ENCODE data around the gene P2RY8. TPM values are rescaled to one million over a fixed set of nuclear protein-coding genes. Genes with fewer than 3 reads are reported as not detected.
"Not testable (repeated sequence)": the region's sequence is repeated elsewhere in the genome, so short reads cannot be mapped to it uniquely, and the experiment has no call there.

The P2RY8 gene
- total RNA-seq, 2 donors from 2014 or later: 1.4 to 2.8 TPM

- intact Hi-C loops (cut with DNase I): no loop called here
- DNase-seq (ENCODE audit: low spot score): no peak
Measured at GRCh38 chrX:1492421-1493012, 44.5 kb downstream of the P2RY8 start.

DNA sequence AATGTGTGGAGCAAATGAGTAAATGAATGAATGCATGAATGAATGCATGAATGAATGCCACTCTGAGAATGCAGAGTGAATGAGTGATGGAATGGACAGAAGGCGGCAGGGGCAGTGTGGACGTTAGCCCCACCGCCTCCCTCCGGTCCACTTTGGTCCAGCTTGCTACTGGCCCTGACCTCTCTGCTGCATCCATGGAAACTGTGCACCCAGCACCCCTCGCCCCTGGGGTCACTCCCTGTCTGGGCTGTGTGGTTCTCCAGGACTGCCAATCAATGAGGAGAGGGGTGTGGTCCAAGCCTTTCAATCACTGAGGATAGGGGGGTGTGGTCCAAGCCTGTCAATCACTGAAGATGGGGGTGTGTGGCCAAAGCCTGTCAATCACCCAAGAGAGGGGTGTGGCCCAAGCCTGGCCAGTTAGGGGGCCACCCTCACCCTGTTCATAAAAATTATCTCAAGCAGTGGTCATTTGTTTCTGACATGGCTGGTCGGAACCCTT is 45.1 kb downstream of the P2RY8 start:
- DNase-seq (ENCODE audit: low spot score): no peak
- intact Hi-C loops (cut with DNase I): no loop called here

DNA sequence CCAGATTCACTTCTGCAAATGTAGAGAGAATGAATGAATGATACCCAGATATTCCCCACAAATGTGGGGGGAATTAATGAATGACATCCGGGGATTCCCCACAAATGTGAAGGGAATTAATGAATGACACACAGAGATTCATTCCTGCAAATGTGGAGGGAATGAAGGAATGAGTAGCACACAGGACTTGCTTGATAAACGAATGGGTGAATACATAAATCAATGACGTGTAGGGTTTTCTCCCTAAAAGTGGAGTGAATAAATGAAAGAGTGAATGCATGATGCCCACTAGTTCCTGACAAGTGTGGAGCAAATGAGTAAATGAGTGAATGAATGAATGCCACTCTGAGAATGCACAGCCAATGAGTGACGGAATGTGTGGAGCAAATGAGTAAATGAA is 45.7 kb downstream of the P2RY8 start:
- intact Hi-C loops (cut with DNase I); DNase-seq (ENCODE audit: low spot score): not testable (repeated sequence)

- intact Hi-C loops (cut with DNase I); DNase-seq (ENCODE audit: low spot score): not testable (repeated sequence)
Measured at GRCh38 chrX:1490723-1491122, 46.3 kb downstream of the P2RY8 start.

- DNase-seq (ENCODE audit: low spot score); intact Hi-C loops (cut with DNase I): not testable (repeated sequence)
Measured at GRCh38 chrX:1489354-1489753, 47.6 kb downstream of the P2RY8 start.

DNA sequence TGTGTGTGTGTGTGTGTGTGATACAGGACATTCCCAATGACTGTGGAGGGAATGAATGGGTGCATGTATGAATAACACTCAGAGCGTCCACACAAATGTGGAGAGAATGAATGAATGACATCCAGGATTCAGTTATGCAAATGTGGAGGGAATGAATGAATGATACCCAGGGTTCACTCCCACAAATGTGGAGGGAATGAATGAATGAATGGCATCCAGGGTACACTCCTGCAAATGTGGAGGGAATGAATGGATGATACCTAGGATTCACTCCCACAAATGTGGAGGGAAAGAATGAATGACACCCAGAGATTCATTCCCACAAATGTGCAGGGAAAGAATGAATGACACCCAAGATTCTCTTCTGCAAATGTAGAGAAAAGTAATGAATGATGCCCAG is 48.2 kb downstream of the P2RY8 start:
- DNase-seq (ENCODE audit: low spot score): no peak
- intact Hi-C loops (cut with DNase I): no loop called here

- intact Hi-C loops (cut with DNase I): no loop called here
Measured at GRCh38 chrX:1488141-1488540, 48.8 kb downstream of the P2RY8 start.

GRCh38 chrX:1487401-1487800 is 49.6 kb downstream of the P2RY8 start:
- DNase-seq (ENCODE audit: low spot score): no peak
- intact Hi-C loops (cut with DNase I): no loop called here

More at GRCh38 chrX:1488141-1488540, 48.8 kb downstream of the P2RY8 start:
- no peak for DNase-seq (ENCODE audit: low spot score)

- DNase-seq (ENCODE audit: low spot score): no peak
- intact Hi-C loops (cut with DNase I): no loop called here
Measured at GRCh38 chrX:1486749-1487361, 50.1 kb downstream of the P2RY8 start.

DNA sequence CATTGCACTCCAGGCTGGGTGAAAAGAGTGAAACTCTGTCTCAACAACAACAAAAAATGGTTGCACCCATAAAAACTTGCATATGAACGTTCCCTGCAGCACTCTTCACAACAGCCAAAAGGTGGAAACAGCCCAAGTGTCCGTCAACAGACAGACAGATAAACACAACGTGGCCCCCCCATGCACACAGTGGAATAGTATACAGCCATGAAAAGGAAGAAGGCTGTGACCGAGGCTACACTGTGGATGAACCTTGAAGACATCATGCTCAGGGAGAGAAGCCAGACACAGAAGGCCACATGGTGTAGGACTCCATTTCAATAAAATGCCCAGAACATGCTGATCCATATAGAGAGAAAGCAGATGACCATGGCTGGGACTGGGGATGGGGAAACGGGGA is 50.8 kb downstream of the P2RY8 start:
- intact Hi-C loops (cut with DNase I): no loop called here
- DNase-seq (ENCODE audit: low spot score): no peak

GRCh38 chrX:1485033-1485432 is 52.0 kb downstream of the P2RY8 start:
- intact Hi-C loops (cut with DNase I): no loop called here
- no peak for DNase-seq (ENCODE audit: low spot score)

DNA sequence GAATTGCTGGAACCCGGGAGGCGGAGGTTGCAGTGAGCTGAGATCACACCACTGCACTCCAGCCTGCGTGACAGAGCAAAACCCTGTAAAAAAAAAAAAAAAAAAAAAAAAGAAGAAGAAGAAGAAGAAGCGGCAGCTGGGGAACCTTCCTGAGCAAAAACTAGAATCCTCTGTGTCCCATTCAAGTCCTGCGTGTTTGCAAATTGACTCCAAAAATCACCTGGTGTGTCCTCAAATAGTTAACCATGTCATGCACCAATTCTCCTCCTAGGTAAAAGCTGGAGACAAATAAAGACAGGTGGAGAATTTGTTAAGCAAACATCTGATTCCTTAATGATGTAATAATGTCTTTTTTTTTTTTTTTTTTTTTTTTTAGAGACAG is 52.4 kb downstream of the P2RY8 start:
- intact Hi-C loops (cut with DNase I): no loop called here
- no peak for DNase-seq (ENCODE audit: low spot score)

GRCh38 chrX:1483843-1484637 is 52.9 kb downstream of the P2RY8 start:
- DNase-seq (ENCODE audit: low spot score): no peak
- intact Hi-C loops (cut with DNase I): no loop called here

GRCh38 chrX:1482530-1482928 is 54.5 kb downstream of the P2RY8 start:
- intact Hi-C loops (cut with DNase I); DNase-seq (ENCODE audit: low spot score): not testable (repeated sequence)

DNA sequence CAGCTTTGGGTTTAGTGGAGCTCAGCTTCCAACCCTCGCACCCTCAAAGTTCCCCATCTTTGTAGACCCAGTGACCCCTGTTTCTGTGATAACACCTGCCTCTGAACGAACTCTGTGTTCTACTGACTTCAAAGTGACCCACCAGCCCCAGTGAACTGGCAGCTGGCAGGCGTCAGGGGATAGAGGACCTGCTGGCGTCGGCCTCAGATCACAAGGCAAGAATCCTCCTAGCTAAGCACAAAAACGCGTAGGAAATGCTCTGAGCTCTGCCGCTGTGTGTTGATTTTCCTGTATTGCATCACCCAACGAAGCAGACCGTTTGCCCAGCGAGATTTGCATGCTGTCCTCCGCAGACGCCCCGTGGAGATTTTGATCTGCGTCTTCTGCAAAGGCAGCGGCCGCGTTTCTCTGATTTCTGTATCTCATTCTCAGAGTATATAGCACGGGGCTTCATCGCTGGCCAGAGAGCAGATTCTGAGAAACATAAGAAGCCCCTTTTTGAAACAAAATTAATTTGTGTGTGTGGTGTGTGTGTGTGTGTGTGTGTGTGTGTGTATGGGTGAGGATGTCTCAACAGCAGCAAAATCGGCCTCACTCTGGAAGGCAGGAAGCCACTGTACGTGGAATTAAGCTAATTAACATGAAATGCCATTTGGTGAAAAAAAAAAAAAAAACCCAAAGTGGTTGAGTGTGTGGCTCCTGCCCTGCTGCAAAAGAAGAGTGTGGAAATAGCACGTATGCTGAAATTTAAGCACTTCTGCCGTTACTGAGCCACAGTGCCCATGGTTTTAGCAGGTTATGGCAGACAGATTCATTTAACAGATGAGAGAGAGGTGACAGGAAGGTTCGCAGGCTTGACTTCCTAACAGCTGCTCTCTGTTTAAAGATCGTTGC is 55.1 kb downstream of the P2RY8 start:
- intact Hi-C loops (cut with DNase I): no loop called here
- DNase-seq (ENCODE audit: low spot score): no peak

DNA sequence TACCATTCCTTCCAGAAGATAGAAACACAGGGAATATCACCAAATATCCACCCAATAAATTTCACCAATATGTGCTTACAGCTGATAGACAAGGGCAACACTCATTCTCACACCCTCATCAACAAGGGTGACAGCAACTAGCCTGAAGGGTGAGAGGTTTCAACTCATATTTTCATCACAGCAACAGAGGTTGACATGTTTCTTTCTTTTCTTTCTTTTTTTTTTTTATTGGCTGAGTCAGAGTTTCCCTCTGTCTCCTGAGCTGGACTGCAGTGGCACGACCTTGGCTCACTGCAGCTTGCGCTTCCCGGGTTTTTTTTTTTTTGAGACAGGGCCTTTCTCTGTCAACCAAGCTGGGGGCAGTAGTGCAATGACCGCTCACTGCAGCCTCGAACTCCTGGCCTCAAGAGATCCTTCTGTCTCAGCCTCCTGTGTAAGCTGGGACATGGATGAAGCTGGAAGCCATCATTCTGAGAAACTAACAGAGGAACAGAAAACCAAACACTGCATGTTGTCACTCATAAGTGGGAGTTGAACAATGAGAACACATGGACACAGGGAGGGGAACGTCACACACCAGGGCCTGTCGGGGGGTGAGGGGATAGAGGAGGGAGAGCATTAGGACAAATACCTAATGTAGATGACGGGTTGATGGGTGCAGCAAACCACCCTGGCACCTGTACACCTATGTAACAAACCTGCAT is 56.8 kb downstream of the P2RY8 start:
- intact Hi-C loops (cut with DNase I): no loop called here
- no peak for DNase-seq (ENCODE audit: low spot score)

DNA sequence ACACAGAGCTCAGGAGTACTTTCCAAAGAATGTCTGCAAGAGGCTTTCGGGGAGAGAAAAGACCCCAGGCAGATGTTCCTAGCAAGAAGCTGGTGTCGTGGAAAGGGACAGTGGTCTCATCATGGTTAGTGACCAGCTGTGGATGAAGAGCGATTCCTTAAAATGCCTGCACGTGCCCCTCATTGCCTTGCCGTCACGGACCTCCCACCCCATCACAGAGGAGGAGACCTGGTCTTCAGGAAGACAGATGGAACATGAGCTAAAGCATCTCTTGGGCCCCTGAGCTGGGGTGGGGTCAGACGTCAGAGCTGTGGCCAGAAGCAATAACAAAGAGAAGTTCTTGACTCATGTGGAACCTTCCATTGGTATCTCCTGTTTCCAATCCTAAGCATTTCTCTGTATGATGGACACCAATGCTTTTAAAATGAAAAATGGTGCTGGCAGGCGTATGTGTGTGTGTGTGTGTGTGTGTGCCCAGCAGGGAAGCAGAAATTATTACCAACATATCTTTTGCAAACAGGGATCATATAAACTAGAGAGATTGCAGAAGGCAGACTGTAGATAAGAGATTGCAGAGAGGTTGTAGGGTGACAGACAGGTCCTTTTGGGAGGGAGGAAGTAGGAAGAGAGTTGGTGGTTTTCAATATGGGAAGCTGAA is 59.1 kb downstream of the P2RY8 start:
- no peak for DNase-seq (ENCODE audit: low spot score)
- intact Hi-C loops (cut with DNase I): no loop called here

DNA sequence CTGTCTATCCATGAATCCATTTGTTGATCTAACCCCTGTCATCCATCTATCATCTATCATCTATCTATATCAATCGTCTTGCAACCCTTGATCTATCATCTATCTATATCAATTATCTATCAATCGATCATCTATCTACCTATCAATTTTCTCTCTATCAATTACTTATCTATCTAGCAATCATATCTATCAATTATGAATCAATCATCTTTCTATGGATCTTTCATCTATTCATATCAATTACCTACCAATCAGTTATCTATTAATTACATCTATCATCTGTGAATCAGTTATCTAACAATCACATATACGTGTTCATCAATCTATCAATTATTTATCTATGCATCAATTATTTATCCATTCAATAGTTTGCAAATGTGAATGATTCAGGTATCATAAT is 59.8 kb downstream of the P2RY8 start:
- intact Hi-C loops (cut with DNase I): no loop called here

More for the DNA sequence above, 59.8 kb downstream of the P2RY8 start:
- DNase-seq (ENCODE audit: low spot score): no peak
